HG03432 (cell line): ENCODE results near the gene MACROD1.
"Not testable (repeated sequence)": the region's sequence is repeated elsewhere in the genome, so short reads cannot be mapped to it uniquely, and the experiment has no call there.

Experiments used
- ATAC-seq: cut with Tn5 transposase; IDR thresholded peaks from one replicate; pipeline ENCODE4 v1.9.1; 2021; ENCODE audit warnings: mild to moderate bottlenecking, moderate library complexity; ENCODE audit not compliant: unreplicated experiment

The MACROD1 gene

DNA sequence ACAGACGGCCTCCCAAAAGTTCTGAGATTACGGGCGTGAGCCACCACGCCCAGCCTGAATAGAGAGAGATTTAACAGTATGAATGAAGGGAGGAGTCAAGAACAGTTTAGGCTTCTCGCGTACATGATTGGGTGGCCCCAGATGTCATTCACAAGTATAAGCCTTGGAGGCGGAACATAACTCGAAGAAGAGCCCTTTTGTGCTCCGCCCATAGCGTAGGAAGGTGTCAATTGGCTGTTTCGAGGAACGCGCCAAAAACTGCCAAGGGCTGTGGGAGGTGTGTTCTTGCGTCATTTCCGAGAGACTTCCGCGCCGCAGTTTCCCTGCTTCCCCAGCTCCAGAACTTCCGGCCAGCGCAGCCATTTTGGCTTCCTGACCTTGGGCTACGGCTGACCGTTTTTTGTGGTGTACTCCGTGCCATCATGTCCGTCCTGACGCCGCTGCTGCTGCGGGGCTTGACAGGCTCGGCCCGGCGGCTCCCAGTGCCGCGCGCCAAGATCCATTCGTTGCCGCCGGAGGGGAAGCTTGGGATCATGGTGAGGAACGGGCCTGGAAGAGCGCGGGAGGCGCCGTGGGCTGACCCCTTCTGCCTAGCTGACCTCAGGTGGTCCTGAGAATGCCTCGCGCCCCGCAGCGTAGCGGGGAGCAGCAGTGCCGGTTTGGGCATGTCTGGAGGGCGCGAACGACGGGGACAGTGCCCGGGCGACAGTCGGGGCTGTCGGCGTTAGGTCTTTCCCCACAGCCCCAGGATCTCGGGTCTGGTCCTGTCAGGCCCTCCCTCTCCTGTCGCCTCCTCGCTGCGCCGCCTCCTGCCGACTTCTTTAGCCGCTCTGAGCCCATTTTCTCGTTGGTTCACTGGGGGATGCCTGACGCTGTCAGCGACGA lies 191.4 kb downstream of the MACROD1 start, which contains the start of gene COX8A:
COX8A (plus strand) TSS at position 362 of the 885 bp plus-strand sequence; CDS start at position 423, 61 bp downstream.
- ATAC-seq: peak; percentile 95

DNA sequence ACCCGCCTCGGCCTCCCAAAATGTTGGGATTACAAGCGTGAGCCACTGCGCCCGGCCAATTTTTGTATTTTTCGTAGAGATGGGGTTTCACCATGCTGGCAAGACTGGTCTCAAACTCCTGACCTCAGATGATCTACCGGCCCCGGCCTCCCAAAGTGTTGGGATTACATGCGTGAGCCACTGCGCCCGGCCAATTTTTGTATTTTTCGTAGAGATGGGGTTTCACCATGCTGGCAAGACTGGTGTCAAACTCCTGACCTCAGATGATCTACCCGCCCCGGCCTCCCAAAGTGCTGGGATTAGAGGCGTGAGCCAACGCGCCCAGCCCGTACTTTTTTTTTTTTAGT lies 192.0 kb downstream of the MACROD1 start:
- ATAC-seq: not testable (repeated sequence)

DNA sequence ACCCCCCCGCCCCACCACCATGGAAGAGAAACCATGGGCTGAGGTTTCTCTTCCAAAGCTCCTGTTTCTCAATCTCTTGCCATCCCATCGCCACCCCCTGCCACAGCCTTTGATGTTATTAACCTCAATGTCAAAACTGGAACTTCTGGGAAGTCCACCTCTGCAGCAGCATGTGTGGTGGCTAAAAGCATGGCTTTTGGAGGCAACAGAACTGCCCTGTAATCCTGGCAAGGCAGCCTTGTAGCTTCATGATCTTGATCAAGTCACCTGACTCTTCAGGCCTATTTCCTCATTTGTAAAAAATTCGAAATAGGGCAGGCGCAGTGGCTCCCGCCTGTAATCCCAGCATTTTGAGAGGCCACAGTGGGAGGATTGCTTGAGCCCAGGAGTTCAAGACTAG lies 195.0 kb downstream of the MACROD1 start:
- no peak for ATAC-seq

DNA sequence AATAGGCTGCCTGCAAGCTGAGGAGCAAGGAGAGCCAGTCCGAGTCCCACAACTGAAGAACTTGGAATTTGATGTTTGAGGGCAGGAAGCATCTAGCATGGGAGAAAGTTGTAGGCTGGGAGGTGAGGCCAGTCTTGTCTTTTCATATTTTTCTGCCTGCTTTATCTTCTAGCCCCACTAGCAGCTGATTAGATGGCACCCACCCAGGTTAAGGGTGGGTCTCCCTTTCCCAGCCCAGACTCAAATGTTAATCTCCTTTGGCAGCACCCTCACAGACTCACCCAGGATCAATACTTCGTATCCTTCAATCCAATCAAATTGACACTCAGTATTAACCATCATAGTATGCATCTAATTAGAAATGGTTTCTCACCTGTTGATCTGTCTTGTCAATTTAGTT lies 196.5 kb downstream of the MACROD1 start:
- ATAC-seq: no peak

DNA sequence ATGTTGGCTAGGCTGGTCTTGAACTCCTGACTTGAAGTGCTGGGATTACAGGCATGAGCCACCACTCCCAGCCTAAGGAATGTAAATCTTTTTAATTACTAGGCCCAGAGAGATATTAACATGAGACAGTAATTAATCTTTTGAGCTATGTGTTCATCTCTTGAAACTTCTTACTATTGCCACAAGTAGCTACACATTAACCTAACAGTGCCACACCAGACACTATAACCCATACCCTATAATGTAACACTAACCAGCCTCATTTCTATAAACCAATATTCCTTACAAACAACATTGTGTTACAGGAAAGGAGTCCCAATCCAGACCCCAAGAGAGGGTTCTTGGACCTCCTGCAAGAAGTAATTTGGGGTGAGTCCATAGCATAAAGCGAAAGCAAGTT lies 199.5 kb downstream of the MACROD1 start:
- no peak for ATAC-seq

DNA sequence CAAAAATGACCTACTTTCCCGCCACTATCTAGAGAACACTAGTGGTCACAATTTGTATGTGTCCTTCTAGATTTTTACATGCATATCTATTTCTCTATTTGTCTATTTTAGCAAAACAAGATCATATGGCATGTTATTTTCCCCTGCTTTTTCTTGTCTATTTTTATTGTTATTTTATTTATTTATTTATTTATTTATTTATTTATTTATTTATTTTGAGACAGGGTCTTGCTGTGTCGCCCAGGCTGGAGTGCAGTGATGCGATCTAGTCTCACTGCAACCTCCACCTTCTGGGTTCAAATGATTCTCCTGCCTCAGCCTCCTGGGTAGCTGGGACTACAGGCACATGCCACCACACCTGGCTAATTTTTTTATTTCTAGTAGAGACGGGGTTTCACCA lies 202.0 kb downstream of the MACROD1 start:
- not testable (repeated sequence) for ATAC-seq

DNA sequence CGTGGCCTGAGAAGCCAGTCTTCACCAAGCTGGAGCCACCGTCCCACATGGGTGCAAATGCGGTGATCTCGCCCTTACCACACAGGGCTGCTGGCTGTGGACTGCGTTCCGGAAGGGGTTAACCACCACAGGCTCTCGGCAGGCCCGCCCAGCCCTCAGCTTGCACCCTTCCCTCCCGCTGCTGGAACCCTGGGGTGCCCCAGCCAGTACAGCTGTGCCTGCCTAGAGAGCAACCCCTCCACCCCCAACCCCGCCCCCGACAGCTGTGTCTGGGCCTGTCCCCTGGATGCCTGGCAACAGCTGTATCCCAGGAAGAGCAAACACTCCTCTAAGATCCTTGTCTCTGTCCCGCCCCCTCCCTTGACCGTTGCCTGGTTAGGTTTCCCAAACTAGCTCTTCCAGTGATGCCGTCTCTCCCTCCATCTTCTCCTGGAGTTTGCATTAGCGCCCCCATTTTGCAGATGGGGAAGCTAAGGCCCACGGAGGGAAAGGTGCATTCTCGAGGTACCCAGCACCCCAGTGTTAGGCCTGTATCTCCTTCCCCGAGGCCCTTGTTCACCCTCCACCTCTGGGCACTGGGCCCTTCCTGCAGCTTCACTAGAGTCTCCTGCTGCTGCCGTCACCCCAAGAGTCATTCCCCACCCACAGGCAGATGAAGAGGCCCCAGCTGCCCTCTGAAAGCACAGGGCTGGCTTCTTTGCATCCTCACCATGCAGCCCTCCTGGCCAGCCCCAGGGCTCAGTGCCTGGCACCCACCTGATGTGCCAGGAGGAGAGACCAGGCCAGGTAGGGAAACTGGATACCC lies 204.1 kb downstream of the MACROD1 start:
- ATAC-seq: no peak

DNA sequence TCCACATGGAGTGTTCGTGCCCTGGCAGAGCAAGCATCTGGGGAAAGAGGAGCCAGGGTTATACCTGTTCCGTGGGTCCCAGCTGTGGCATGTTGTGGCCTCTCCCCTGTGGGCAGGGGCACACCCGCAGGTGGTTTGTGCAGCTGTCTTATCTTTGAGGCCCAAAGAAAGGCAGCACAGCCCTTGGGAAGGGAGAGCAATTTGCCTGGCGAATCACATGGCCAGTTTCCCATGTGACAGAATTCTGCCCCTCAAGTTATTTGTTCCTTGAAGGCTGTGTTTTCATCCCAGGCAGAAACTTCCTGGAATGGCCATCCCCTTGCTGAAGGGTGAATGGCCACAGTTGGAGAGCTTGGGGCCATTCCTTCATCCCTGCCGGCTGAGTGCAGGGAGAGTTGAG lies 207.9 kb downstream of the MACROD1 start:
- no peak for ATAC-seq

DNA sequence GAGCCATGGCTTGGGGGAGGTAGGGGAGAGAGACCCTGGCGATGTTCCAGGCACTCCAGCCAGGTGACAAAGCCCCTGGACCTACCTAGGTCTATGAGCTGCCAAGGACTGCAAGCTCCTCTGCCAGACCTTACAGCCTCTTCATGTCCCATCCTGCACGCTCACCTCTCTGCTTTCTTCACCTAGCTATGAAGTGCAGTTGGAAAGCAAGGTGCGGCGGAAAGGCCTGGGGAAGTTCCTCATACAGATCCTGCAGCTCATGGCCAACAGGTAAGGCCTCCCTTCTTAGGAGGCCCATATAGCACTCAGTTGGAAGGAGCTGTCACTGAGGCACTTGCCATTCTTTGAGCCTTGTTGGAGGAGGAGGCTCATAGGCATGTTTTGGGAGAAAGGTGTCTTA lies 213.3 kb downstream of the MACROD1 start:
- no peak for ATAC-seq

DNA sequence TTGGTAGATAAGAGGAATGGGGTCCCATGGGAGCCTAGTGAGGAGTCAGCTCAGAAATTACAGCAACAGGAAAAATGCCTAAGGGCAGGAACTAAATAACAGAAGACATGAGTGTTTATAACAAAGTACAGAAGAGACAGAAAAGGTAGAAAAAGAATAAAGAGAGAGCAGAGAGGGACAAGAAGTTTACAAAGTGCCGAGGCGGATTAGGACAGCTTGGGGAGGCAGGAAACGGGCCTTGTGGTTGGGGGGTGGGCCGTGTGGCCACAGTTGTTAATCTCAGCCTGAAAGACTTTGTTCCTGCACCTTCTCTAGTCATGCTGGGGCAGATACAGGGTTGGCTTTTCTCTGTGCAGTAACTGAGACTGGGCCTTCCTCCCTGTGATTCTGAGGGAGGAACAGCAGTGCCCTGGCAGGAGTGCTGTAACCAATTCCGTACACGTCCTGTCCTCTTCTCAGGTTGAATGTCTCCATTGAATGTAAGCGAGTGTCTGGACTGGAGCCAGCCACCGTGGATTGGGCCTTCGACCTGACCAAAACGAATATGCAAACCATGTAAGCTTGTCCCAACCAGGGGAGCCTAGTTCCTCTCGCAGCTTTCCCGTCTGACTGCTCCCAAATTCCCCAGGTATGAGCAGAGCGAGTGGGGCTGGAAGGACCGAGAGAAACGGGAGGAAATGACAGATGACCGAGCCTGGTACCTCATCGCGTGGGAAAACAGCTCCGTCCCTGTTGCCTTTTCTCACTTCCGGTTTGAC lies 214.0 kb downstream of the MACROD1 start:
- ATAC-seq: no peak
